ENCODE measurements around the gene UST.
"Not testable (repeated sequence)": the region's sequence is repeated elsewhere in the genome, so short reads cannot be mapped to it uniquely, and the experiment has no call there.

Gene UST

DNA sequence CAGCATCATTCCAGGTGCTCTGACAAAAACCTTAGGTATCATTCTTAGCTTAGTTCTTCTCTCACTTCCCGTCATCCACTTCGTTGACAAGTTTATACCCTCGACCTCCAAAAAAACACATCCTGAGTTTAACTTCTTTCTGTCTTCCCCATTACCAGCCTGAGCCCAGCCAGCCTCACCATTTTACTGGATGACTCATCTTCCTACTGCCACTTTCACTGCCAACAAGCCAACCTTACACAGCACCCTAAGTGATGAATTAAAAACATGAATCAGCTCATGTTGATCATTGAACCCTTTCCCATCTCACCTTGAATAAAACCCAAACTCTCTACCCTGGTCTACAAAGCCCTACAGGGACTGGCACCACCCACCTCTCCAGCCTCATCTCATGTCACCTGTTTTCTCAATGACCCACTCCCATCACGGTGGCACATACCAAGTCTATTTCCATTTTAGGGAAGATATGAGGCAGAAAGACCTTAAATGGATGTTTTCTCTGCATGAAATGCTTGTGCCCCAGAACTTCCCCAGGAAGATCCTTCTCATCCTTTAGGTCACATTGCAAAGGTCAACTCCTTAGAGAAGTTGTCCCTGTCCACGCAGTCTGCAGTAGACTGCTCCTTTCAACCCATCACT, 9.9 kb upstream of the UST start:
- no peak for DNase-seq

DNA sequence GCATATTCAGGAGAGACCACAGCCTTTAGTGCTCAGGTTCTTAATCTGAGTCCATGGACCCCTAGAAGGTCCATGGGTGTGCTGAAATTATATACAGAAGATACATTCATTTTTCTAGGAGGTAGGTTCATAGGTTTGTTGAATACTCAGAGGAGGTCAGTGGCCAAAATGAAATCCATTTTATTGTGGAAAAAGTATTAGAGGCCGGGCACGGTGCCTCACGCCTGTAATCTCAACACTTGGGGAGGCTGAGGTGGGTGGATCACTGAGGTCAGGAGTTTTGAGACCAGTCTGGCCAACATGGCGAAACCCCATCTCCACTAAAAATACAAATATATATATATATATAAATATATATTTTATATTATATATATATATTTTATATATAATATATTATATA, 9.0 kb upstream of the UST start:
- DNase-seq = no peak

DNA sequence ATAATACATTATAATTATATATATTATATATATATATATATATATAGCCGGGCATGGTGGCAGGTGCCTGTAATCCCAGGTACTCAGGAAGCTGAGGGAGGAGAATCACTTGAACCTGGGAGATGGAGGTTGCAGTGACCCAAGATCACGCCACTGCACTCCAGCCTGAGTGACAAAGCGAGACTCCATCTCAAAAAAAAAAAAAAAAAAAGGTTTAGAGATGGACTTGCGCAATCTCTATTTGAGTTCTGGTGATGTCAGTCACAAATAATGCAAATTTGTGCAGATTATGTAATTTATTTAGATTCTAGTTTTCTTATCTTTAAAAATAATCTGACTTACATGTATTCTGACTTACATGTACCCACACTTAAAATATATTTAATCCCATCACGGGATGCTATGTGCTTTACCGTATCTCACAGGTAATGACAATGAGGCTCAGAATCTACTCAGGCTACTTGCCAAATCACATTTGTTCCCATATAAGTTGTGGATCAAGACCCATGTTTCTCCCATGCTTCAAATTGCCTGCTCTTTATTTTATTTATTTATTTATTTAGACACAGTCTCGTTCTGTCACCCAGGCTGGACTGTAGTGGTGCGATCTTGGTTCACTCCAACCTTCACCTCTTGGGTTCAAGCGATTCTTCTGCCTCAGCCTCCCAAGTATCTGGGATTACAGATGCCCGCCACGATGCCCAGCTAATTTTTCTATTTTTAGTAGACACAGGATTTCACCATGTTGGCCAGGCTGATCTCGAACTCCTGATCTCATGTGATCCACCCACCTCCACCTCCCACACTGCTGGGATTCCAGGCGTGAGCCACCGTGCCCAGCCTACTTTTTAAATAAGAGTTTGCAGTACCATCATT, 7.6 kb upstream of the UST start:
- no peak for DNase-seq

DNA sequence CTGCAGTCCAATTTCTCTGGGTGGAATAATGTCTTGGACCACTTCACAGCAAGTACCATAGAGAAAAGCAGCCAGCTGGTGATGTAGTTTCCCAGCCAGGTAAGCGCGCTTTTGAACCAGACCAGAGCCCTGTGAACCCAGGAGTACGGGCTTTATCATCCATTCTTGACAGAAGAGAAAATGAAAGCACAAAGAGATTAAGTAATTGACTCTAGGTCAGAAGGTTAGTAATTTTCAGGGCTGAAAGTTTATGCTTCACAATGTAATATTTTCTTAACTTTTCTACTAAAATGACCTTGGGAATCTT, 7.1 kb upstream of the UST start:
- no peak for DNase-seq

DNA sequence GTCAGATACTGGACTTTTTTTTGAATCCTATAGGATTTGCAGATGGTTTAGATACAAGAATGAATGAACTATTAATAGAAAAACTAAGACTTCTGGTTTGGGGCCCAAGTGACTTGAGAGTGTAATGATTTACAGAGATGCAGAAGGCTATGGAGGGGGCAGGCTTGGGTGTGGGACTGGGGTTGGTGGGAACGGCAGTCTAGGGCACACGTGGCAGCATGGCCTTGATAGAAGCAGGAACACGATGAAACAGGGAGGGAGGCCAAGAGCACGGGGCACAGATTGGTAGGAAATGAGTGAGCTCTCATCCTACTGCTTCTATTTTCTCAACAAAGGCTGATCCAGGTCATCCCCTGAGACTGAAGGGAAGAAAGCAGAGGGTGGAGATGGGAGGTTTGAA, 3.4 kb upstream of the UST start:
- no peak for DNase-seq

DNA sequence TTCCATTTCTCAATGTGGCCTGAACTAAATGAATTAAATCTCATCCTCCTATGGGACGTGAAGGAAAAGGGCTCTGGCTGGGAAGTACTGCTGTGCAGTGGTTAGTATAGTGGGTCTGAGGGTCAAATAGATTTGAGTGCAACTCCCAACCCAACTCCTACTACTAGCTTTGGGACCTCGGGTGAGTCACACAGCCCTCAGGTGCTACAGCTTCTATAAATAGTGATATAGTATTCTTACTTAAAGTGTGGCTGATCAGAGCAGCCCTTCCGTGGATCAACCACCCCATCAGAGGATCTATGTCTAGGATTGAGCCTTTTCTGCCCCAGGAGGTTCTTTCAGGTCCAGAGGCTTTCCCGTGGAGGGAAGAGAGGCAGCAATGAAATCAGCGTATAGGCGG, 904 bp upstream of the UST start:
- DNase-seq = no peak

DNA sequence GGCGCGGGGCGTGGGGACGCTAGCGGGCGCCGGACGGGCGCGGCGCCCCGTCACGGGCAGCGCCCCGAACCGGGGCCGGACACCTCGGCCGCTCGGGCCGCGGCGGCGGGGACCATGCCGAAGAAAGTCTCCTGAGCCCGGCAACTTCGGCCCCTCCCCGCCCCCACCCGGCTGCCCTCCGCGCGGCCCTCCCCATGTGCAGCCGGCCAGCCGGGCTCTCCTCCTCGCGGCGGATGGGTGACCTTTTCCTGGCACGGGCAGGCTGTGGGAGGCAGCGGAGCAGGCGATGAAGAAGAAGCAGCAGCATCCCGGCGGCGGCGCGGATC, 278 bp downstream of the UST start:
- DNase-seq = no peak

DNA sequence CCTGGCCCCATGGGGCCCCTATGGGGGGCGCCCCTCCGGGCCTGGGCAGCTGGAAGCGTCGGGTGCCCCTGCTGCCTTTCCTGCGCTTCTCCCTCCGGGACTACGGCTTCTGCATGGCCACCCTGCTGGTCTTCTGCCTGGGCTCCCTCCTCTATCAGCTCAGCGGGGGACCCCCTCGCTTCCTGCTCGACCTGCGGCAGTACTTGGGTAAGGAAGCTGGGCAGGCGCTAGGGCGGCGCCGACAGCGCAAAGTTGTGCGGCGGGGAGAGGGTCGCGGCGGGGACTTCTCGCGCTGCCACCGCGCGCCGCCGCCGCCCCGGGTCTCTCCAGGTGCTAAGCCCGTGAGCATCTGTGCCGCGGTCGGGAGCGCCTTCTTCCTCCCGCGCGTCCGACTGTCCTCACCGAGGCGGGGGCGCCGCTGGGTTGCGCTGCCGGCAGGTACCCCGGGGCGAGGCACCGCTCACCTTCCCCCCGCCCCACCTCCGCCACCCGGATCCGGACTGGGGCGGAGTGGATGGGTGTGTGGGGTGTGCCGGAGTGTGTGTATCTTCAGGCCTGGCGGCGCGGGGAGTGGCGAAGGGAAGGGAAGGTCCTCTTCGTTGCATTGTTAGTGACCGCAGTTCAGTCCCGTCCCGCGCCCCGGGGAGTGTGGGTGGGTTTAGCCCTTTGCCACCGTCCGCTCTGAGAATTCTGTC, 788 bp downstream of the UST start:
- peak; percentile 95 for DNase-seq

DNA sequence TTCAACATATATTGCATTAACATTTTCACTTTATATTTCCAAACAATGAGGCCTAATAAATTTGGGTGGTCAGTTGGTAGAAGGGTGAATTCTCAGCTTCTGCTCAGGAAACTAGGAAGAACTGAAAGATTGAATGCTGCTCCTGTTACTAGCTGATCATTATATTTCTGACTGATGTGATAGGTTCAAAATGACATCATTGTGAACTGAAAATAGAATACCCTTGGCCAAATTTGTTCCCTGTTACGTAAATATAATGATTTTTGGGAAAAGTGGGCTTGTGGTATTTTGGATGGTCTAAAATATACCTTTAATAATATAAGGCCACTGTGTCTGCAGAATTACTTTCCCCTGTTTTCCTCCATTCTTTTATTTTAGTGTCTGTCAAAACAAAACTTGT, 2.8 kb downstream of the UST start:
- DNase-seq = no peak

DNA sequence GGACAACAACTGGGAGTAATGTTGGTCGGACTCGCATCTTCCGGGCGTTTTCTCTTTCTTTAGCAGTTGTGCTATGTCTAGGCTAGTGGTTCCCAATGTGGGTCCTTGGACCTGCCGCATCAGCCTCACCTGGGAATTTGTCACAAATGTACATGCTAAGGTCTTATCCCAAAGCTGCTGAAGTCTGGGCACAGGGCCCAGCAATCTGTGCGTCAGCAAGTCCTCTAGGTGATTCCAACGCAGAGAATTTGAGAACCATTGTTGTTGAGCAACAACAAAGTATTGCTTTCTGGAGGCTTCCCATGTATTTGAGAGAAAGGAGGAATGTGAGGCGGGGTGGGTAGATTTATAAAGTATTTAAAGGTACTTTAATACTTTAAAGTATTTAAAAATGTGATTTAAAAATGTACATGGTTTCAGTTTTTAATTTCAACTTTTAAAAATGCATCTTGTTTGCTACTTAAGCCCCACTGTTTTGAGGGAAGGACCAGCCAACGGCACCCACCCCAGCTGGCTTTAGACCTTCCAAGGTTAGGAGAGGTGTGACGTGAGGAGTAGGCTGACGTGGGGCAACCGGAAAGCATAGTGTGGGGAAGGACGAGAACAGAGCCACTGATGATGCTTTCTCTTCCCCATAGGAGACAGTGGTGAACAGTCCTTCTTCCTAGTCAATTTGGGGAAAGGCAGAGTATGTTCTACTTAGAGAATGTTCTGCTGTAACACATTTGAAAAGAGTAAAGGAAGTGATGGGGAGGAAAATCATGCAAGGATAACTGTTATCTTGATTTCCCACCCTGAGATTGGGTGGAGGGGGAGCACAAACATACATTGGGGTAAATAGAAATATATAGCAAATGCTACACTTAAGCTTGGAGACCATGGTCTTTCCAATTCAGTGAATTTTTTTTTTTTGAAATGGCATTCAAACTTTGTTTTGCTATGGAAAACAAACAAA, 4.3 kb downstream of the UST start:
- no peak for DNase-seq

DNA sequence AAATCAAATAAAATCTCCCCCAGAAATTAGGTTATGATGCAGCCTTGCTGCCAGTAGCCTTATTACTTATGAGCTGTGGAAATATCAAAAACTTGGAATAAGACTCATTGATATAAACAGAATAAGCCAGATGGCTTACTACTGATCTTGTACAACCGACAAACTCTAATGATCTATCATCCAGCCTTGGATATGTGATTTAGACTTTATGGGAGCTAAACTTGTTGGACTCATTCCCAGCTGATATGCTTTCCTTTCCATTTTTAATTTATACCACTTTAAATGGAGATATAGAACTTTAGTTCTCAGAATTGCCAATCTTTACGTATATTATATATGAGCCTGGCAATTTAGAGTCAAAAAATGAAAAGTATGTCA, 5.0 kb downstream of the UST start:
- no peak for DNase-seq

DNA sequence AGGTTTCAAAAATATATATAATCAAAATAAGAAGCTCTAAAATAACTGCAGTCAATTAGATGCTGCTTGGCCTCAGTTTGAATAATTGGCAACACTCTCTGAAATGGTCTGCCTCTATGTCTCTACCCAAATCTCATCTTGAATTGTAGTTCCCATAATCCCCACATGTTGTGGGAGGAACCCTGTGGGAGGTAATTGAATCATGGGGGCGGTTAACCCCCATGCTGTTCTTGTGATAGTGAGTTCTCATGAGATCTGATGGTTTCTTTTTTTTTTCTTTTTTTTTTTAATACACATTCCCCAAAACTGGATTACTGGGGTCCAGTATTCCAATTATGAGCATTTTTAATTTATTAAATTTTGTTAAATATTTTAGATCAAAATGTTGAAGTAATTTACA, 8.5 kb downstream of the UST start:
- DNase-seq = not testable (repeated sequence)

DNA sequence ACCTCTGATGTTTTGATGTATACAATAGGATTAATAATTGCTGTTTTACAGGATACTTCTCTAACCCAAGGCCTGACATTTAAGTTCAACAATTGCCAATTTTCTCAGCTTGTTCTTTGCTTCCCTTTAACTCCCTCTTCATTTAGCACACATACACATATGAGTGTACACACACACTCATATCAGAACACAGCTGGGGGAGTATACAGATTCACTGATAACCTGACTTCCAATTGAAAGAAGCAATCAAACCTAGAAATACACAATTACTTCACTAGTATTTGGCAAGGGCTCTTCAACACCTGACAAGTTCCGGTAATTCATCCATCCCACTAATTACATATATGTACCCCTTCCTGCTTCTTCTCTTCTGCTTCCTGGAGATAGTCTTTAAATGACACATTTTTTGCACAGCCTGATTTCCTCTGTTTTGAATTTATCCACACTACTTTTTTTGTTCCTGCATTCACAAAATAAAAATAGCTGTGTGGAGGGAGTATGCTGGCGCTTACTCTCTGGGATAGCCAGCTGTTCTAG, 11.2 kb downstream of the UST start:
- DNase-seq = no peak

DNA sequence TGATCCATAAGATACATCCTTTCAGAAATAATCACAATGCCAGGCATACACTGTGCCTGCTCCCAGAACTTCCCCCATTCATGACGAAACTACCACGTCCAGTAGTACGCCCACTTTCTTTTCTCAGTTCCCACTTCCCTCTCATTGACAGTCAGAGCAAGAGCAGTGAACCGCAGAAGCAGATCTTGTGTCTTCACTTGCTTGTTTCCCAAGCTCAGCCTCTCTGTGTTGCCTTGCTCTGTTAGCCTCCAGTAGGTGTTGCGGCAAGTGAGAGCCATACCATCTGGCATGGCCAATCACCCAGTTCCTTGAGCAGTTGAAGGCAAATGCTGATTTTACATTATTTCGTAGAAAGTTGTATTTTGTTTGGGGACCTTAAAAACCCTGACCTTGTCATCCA, 11.7 kb downstream of the UST start:
- no peak for DNase-seq

DNA sequence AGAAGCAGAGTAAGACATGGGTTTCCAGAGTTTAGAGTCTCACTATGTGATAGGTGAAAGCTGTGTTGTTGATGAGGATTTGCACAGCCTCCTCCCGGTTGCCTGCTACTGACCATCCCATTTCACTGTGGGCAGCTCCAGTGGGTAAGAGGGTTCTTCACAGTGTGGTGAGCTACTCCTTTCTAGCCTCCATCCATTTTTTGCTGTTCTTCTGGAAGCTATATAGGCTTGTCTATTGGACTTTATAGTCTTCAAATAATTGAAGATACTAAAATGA, 13.4 kb downstream of the UST start:
- no peak for DNase-seq

DNA sequence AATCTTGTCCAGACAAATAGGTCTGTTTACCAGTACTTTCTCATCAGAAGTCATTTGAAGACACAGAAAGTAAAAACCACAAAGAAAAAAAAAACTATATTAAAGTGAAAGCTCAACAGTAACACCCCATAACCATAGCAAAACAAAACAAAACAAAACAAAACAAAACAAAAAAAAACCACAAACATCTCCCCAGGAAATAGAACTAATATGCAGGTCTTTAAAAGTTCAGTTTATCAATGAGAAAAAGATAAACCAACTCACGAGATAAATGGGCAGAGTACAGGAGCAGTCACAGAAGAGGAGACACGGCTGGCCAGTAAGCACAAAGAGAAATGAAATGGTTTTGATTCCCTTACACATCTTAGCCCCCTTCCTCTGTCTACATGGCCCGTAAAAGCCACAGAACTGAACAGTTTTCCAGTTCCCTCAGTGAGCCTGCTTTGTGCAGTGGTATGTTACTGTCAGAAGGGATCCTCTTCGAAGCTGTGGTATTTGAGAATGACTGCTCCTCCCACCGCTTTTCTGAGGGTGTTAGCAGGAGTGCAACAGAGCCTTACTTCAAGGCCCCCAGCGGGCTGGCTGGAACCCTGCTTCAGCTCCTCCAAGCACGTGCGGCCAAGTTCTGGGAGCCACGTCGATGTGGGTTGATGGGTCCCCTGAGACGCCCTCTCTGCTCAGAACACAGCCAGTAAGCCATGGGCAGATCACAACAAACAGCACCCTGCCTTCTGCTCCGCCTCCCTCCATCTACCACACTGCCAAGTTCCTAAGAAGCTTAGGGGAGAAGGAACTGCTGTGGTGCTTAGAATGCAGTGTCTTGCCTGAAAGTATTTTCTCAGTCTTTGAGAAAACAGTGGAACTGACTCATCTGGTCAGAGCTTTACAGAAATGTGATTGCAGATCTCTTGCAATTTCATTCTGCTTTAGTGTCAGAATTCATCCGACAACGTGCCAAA, 14.0 kb downstream of the UST start:
- DNase-seq = no peak

DNA sequence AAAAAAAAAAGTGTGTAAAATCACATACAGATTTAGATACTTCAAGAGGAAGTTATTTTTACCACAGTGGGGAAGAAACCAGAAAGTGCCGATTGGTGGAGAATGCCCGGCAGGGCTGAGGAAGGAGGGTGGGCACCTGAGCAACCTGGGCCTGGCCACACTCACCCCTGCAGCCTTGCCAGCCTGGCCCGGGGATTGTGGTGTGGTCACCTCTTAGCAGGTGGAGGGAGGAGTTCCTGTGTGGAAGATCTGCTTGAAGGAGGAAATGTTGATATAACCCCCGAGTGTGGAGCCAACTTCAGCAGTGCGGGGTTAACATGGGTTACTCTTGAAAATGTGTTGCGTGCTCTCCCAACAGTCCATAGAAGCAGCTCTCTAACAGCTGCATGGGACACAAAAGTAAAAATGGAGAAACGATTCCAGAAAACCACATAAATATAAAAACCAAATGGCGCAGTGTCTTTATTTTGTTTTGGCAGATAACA, 14.7 kb downstream of the UST start:
- no peak for DNase-seq

DNA sequence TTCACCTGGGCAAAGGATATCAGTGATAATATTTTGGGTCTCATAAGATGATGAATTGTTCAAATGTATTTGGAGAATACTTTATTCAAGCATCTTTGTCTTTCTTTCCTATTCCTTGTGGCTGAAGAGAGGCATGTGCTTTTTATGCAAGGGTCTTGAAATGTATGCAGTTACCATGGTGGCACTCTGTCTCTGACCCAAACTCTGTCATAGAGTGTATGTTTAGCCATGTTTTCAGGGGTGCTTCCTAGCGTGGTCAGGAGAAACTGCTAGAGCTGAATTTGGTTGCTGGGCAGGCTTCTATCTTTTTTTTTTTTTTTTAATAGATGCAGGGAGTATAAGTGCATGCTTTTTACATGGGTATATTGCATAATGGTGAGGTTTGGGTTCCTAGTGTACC, 15.4 kb downstream of the UST start:
- no peak for DNase-seq

DNA sequence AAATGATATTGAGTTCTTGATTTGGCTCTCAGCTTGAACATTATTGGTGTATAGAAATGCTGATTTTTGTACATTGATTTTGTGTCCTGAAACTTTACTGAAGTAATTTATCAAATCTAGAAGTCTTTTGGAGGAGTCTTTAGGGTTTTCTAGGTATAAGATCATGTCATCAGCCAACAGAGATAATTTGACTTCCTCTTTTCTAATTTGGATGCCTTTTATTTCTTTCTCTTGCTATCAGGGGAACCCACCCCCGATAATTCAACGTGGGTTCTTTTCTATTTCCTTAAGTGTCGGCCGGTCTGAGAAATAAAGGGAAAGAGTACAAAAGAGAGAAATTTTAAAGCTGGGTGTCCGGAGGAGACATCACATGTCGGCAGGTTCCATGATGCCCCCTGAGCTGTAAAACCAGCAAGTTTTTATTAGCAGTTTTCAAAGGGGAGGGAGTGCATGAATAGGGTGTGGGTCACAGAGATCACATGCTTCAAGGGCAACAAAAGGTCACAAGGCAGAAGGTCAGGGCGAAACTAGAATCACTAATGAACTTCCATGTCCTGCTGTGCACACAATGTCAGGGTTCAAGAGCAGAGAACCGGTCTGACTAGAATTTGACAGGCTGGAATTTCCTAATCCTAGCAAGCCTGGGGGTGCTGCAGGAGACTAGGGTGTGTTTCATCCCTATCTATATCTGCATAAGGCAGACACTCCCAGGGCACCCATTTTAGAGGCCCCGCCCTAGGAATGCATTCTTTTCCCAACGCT, 17.6 kb downstream of the UST start:
- DNase-seq = not testable (repeated sequence)

DNA sequence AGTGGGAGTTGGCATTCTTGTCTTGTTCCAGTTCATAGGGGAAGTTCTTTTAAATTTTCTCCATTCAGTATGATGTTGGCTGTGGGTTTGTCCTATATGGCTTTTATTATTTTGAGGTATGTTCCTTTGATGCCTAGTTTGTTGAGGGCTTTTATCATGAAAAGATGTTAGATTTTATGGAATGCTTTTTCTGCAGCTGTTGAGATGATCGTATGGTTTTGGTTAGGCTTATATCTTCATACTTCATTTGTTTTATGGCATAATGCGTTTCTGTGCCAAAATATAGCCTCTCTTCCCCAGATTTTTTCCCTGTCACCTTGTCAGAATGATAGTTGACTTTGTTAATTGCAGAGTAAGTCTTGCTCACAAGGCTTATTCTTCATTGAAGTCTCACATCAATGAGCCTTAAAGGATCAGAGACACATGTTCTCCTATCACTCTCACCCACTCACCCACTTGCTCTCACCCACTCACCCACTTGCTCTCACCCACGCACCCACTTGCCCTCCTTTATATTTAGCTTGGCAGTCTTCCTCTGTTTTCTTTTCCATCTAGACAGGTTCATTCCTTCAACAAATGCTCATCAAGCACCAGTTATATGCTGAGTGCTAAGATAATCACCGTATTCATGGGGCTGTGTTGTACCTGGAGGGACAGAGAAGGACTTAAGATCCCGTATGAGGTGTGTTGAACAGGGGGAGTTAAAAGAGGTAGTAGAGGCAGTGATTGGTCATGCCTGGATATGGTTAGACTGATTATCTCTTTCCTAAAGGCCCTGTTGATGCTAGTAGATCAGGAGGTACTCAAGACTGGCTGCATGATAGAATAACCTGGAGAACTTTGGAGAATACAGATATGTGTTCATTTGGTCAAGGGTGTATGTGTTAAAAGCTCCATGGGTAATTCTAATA, 19.3 kb downstream of the UST start:
- DNase-seq = no peak

All from NCI-H146 (cell line).